Amygdala (tissue), 56 donors: Measurements from ENCODE around the gene TREML2.

ENCODE experiments used
- DNase-seq, 56 donors: peaks; one replicate each; lab custom pipeline; 2025; lab: John Stamatoyannopoulos, UW

The TREML2 gene

DNA sequence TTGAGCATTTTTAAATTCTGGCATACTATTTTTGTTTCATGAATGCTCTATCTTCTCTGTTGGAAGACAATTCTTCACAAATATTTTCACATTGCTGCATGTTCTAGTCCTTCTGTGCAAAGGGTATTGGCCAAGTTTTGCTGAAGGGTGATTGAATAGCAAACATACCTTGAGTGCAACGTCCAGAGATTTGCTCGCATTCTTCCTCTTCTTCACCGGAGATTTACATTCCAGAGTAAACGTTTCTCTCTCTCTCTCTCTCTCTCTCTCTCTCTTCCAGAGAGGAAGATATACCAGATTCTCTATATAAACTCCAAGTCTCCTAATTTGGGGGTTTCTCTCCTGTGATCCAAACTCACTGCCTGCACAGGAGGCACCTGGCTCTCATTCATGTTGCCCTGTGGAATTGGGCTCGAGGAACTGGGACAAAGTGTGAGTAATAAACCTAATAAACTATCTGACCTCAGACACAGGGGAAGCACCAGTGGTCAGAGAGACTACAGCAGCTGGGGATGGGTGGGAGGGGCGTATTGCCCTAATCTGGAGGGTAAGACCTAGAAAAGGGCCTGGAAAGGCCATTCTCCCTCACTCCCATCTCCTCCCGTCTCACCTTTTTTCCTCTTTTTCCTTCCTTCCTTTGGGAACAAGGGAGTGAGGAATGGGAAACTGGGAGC lies 45.7 kb downstream of the TREML2 start:
- DNase-seq: no peak

DNA sequence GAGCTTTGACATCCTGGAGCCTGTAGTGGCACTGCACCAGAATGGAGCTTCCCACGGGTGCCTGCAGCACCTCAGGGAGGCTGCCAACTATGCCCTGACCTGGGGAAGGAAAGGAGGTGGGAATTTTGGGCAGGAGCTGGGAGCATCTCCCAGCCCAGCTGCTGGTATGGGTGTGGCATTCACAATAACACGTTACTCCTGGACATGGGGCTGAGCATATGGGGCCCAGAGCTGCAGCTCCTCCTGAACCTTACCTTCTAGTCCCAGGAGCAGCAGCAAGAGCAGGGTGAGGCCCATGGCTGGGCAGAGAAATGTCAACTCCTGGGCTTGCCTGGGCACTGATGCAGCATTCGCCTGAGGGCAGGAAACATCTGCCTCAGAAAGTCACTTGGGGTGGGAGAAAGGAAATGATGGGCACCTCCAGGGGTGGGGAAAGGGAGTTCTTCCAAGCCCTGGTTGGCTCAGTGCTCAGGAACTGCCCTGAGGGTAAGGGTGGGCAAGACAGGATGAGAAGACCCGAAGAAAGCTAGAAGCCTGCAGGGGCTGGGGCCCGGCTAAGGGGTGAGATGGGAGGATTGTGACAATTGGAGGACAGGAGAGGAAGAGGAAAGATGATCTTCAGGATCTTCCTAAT lies 46.8 kb downstream of the TREML2 start, which contains the start of gene TREML1:
Gene TREML1 (minus strand): TSS at position 356 of the 634 bp plus-strand sequence. CDS start 59 bp downstream, at position 297.
- no peak for DNase-seq

DNA sequence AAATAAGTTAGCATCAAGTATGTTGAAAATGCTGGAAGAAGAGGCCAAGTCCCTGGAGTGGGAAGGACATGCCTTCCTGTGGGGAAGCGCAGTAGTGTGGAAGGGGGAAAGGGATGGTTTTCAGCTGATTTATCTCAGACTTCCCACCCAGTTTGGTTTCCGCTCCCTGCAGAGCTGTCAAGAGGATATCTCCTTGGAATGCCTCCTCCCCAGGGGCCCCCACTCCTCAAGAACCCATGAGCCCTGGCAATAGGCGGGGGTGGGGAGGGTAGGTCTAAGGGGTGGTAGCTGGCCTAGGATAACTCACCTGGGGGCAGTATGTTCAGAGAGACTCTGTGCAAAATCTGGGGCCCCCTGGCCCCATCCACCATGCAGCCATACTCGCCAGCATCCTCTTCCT lies 47.5 kb downstream of the TREML2 start:
- no peak for DNase-seq

DNA sequence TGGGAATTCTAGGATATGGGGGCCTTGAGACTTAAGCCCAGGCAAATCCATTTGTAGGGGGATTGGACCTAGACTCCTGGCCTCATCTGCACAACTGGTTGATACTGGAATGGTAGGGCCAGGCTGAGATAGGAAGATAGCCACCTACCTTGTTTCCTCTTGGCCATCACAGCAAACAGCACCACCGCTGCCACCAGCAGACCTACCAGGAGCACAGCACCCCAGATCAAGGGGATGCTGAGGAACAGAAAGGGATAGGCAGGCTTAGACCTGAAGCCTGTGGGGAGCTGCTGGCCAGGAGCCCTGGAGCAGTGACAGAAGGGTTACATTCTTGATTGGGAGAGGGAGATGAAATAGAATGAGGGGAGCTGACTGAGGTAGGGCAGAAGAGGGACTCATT lies 50.3 kb downstream of the TREML2 start:
- DNase-seq: no peak

DNA sequence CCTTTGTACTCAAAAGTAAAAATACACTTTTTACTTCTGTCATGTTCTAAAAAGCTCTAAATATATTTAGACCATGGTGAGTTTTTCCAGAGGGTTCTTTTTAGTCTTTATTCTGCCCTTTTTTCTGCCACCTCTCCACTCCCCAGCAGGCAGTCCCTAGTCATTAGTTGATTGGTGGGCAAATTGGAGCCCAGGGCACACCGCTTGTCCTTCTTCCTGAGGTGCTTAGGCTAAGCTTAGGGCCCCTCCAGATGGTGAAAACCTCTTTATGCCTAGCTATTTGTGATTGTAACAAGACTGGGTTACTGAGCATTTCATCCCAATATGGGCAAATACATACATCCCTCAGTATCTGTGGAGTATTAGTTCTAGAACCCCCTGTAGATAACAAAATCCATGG lies 53.0 kb downstream of the TREML2 start:
- DNase-seq: no peak
